HAP-1 (cell line): ENCODE results near the gene GPR89B.
"Not testable (repeated sequence)": the region's sequence is repeated elsewhere in the genome, so short reads cannot be mapped to it uniquely, and the experiment has no call there.

Source experiments
- DNase-seq, 2 experiments: peaks; one replicate each; pipeline ENCODE4 v3.0.0-alpha.2; 2016 to 2020; ENCODE audit warnings: low spot score in 2 of 2
- H3K27me3 ChIP-seq: fragments of 250-450 bp; sonication (Bioruptor Pico); 2 replicates; pipeline ENCODE4 v1.5.1; 2020; ENCODE audit warnings: low read depth, mild to moderate bottlenecking, moderate library complexity
- H3K36me3 ChIP-seq: fragments of 250-450 bp; sonication (Bioruptor Pico); replicated peaks from 2 replicates; pipeline ENCODE4 v1.5.1; 2020; ENCODE audit warnings: mild to moderate bottlenecking
- H3K4me1 ChIP-seq: fragments of 250-450 bp; sonication (Bioruptor Pico); 2 replicates; pipeline ENCODE4 v1.5.1; 2020; ENCODE audit warnings: mild to moderate bottlenecking
- H3K4me3 ChIP-seq: fragments of 250-450 bp; sonication (Bioruptor Pico); 2 replicates; pipeline ENCODE4 v1.5.1; 2020; ENCODE audit warnings: mild to moderate bottlenecking, moderate library complexity
- H3K9me3 ChIP-seq: fragments of 250-450 bp; sonication (Bioruptor Pico); 2 replicates; pipeline ENCODE4 v1.5.1; 2020; ENCODE audit warnings: mild to moderate bottlenecking, moderate library complexity
- in situ Hi-C: fragments of 300-500 bp; cut with MboI; formaldehyde crosslinking; loops from 3 replicates; pipeline ENCODE4 v1.14.3; 2020; ENCODE audit warnings: low sequenced_read_pairs, inconsistent platforms, mixed read lengths

The GPR89B gene

DNA sequence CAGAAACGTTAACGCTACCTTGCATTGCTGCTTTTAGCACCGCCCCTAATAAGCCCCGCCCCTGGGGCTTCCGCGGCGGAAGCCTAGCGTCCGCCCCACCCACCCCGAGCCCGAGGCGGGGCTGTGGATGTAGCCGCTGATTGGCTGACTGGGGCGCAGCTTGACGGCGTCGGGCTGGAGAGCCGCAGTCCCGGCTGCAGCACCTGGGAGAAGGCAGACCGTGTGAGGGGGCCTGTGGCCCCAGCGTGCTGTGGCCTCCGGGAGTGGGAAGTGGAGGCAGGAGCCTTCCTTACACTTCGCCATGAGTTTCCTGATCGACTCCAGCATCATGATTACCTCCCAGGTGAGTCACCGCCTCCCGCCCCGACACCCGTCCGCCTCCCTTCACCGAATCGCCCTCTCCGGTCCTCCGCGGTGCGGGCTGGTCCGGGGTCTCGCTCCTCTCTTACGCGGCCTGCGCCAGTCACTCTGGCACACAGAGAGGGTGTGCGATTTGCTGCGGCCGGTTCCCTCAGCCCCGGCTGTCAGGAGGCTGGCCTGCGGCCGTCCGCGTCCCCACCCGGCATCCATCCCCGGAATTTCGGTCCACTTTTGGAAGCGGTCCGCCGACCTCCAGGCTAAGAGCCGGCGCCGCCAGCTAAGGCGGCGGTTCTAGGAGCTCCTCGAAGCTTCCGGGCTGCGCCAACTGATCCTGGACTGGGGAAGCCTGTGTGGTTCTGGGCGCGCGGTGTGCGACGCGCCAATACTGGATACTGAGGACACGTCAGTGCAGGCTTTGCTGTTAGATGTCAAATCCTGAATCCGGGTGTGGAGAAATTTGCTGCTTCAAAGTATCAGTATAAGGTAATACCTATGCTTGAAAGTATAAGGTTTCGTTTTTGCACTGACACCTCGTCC is at the start of gene GPR89B:
TSS of gene GPR89B (plus strand) at position 185 of the 897 bp plus-strand sequence. CDS start at position 302, 117 bp downstream.
- in situ Hi-C loops, H3K4me1 ChIP-seq: not testable (repeated sequence)

DNA sequence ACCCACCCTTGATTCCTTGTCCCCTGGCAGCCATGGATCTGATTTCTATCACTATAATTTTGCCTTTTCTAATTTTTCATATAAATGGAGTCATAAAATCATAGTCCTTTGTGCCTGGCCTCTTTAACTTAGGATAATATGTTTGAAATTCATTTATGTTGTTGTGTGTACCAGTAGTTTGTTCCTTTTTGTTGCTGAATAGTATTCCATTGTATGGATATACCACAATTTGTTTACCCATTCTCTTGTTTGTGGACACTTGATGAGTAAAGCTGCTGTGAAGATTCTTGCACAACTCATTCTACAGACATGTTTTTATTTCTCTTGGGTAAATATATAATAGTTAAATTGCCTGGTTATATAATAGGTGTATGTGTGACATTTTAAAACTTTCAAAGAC is 48.3 kb upstream of the GPR89B start:
- DNase-seq = no peak
- no peaks in the 10 kb centered on the region for H3K36me3 ChIP-seq
- no peaks in the 10 kb centered on the region for H3K27me3 ChIP-seq
- H3K4me3 ChIP-seq = no peak overlapping the region
- no peaks in the 10 kb centered on the region; the same call in 1 of the 2 replicates for H3K4me1 ChIP-seq
- in situ Hi-C loops = loop anchor here (25.0 kb wide), 1 partner anchor 593 kb away; no protein-coding TSS in a partner anchor
- H3K9me3 ChIP-seq = no peaks in the 10 kb centered on the region

More for the DNA sequence above, at the start of gene GPR89B:
- H3K4me3 ChIP-seq = peak within 1 kb of the TSS; percentile 74
- peak; percentile 67 to 89 for DNase-seq
- not testable (repeated sequence) for H3K36me3 ChIP-seq, H3K9me3 ChIP-seq, H3K27me3 ChIP-seq

DNA sequence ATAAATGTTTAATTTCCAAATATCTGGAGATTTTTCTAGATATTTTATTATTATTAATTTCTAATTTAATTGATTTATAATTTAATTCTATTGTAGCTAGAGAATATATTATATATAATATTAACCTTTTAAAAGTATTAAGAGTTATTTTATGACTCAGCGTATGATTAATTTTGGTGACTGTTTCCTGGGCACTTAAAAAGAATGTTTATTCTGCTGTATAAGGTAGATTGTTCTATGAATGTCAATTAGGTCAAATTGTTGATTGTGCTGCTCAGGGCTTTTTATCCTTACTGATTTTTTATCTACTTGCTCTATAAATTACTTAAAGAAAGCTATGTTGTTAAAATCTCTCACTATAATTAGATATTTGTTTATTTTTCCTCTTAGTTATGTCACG is 45.7 kb upstream of the GPR89B start:
- in situ Hi-C loops = loop anchor here (25.0 kb wide), 1 partner anchor 595 kb away; no protein-coding TSS in a partner anchor
- DNase-seq = no peak
- Histone ChIP-seq H3K4me3 (no peak overlapping the region), H3K4me1 (no peaks in the 10 kb centered on the region; the same call in 1 of the 2 replicates), H3K9me3 (no peaks in the 10 kb centered on the region), H3K27me3 (no peaks in the 10 kb centered on the region), H3K36me3 (no peaks in the 10 kb centered on the region)

DNA sequence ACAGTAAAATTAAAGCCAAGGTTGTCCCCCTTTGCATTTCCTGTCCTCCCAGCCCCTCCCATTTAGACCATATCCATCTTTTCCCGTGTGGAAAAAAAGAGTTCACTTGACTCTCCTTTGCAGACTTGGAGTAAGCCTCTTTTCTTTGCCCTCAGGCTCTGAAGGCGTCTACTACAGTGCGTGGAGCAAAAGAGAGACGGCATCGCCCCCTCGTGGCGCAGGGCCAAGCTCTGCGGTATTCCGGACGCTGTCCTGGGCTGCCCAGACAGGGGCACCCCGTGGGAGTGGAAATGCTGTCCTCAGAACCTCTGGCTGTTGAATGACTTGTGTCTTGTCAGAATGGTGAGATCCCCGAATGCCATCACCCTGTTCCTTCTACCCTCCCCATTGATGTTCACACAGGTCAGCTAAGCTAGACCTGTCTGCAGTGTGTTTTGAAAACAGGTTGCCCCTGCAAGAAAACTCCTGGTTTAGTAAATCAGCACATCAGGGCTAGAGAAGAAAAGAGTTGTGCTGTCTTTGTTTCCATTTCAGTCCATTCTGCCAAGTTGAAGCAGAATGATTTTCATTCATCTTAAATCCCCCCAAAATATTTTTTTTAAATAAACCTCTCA is 37.9 kb upstream of the GPR89B start:
- in situ Hi-C loops = loop anchor here (5.0 to 25.0 kb wide), 3 partner anchors 248 to 603 kb away; no protein-coding TSS in a partner anchor
- H3K9me3 ChIP-seq = no peaks in the 10 kb centered on the region
- H3K27me3 ChIP-seq = no peaks in the 10 kb centered on the region
- no peak overlapping the region for H3K4me3 ChIP-seq
- peak; percentile 71 to 92 for DNase-seq
- no peaks in the 10 kb centered on the region for H3K4me1 ChIP-seq
- no peaks in the 10 kb centered on the region for H3K36me3 ChIP-seq

GRCh38 chr1:147891088-147891487 is 37.1 kb upstream of the GPR89B start:
- no peak for DNase-seq
- Histone ChIP-seq H3K4me3 (no peak overlapping the region), H3K36me3 (no peaks in the 10 kb centered on the region), H3K27me3 (no peaks in the 10 kb centered on the region), H3K4me1 (no peaks in the 10 kb centered on the region), H3K9me3 (no peaks in the 10 kb centered on the region)
- in situ Hi-C loops = loop anchor here (5.0 to 25.0 kb wide), 3 partner anchors 249 to 604 kb away; no protein-coding TSS in a partner anchor

DNA sequence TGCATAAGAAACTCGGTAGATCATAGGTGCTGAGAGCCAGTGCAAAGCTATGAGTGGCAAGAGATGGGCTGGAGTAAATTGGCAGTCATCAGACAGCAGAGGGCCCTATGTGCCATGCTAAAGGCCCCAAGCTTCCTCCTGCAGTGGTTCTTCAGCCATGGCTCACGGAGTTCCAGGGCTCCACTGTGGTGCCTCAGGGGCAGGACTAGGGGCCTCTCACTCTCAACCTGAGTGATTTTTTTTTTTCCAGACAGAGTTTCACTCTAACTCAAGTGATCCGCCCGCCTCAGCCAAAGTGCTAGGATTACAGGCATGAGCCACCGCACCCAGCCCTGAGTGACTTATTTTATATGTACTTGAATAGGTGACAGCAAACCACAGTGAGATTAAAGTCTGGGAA is 36.0 kb upstream of the GPR89B start:
- no peak overlapping the region for H3K4me3 ChIP-seq
- no peaks in the 10 kb centered on the region for H3K36me3 ChIP-seq
- H3K9me3 ChIP-seq = no peaks in the 10 kb centered on the region
- H3K27me3 ChIP-seq = no peaks in the 10 kb centered on the region
- in situ Hi-C loops = loop anchor here (5.0 to 25.0 kb wide), 3 partner anchors 250 to 605 kb away; no protein-coding TSS in a partner anchor
- no peaks in the 10 kb centered on the region for H3K4me1 ChIP-seq
- DNase-seq = peak in 1 of 2 experiments; percentile 8

DNA sequence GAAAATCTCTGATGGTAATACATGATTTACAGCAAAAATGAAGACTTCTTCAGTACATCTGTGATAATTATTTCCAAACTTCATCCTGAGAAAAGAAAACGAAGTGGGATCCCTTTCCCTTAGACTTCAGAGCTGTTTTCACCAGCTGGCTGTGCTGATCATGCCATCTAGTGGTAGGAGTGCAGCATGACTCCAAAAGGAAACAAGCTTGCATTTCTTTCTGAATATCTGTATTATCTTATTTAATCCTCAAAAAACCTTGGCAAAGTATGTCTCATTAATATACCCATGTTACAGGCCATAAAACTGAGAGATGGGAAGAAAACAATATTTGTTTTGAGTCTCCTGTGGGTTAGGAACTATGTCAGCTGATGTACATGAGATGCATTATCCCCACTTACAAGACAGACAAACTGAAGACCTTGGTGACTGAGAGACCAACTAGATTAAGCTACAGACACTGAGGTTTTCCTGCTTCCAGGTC is 35.4 kb upstream of the GPR89B start:
- Histone ChIP-seq H3K9me3 (no peaks in the 10 kb centered on the region), H3K4me3 (no peak overlapping the region), H3K4me1 (no peaks in the 10 kb centered on the region), H3K36me3 (no peaks in the 10 kb centered on the region), H3K27me3 (no peaks in the 10 kb centered on the region)
- in situ Hi-C loops = loop anchor here (5.0 to 25.0 kb wide), 3 partner anchors 250 to 605 kb away; no protein-coding TSS in a partner anchor
- DNase-seq = peak; percentile 24 to 38

DNA sequence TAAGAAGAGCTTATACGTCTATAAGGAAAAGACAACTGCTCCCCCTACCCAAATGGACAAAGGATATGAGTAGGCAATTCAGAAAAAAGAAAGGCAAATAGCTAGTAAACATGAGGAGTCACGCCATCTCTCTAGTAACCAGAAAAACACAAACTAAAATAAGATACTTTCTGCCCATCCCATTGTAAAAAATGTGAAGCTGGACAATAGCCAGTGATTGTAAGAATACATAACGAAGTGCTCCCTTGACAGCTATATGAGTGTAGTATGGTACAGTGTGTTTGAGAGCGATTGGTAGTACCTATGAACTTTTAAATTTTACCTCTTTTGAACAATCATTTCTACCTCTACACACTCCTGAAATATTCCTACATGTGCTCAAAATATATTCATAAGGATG is 33.1 kb upstream of the GPR89B start:
- Histone ChIP-seq H3K4me3 (no peak overlapping the region), H3K4me1 (no peaks in the 10 kb centered on the region), H3K27me3 (no peaks in the 10 kb centered on the region), H3K36me3 (no peaks in the 10 kb centered on the region), H3K9me3 (no peaks in the 10 kb centered on the region)
- in situ Hi-C loops = loop anchor here (10.0 to 25.0 kb wide), 2 partner anchors 400 to 608 kb away; no protein-coding TSS in a partner anchor
- DNase-seq = no peak

DNA sequence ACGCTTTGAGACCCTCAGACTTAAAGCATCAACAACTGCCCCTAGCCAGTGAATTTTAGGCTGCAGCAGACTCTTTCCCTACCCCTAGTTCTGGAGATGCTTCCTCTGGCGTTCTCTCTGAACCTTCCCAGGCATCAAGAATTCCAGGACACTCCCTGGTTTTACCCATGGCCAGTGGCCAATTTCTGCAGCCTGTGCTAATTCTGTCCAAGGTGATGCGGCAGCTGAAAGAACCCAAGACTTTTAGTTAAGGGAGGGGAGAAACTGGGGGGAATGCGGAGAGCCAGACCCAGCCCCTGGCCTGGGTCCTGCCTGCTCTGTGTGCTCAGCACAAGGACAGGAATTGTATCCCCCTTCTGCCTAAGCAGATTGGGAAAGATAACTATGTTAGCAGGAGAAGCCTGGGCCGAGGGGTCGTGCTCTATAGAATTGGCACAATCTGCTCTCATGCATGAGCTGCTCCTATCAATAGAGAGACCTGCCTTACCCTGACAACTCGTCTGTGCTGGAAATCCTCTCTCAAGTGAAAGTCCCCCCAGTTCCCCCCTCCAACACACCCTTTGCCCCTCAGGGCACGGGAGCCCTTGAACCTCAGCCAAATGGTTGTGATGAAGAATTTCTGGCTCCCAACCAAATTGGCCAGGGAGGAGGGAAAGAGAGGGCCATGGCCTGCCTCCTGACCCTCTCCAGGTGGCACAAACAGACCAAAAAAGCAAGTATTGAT is 31.0 kb upstream of the GPR89B start:
- no peaks in the 10 kb centered on the region for H3K9me3 ChIP-seq
- no peaks in the 10 kb centered on the region for H3K36me3 ChIP-seq
- H3K4me1 ChIP-seq = no peaks in the 10 kb centered on the region; the same call in 1 of the 2 replicates
- H3K4me3 ChIP-seq = no peak overlapping the region
- DNase-seq = no peak
- in situ Hi-C loops = loop anchor here (10.0 to 25.0 kb wide), 2 partner anchors 402 to 610 kb away; no protein-coding TSS in a partner anchor
- no peaks in the 10 kb centered on the region for H3K27me3 ChIP-seq

DNA sequence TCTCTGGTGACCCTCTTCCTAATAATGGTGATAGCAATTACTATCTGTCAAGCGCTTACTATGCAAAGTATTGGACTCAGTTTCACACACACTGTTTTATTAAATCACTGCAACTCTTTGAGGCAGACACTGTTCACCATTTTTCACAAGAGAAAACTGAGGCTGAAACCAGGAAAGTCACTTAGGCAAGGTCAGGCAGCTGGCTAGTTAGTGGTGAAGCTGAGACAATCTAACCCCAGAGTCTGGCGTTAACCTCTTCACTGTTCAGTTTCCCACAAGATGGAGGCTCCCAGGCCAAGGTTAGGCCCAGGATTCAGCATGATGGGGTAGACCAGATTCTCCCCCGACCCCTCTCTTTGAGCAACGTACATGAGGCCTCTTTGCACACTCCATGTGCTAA is 30.4 kb upstream of the GPR89B start:
- no peaks in the 10 kb centered on the region for H3K27me3 ChIP-seq
- DNase-seq = no peak
- in situ Hi-C loops = loop anchor here (10.0 to 25.0 kb wide), 2 partner anchors 403 to 610 kb away; no protein-coding TSS in a partner anchor
- H3K36me3 ChIP-seq = no peaks in the 10 kb centered on the region
- no peak overlapping the region for H3K4me3 ChIP-seq
- H3K4me1 ChIP-seq = no peaks in the 10 kb centered on the region; the same call in 1 of the 2 replicates
- no peaks in the 10 kb centered on the region for H3K9me3 ChIP-seq

- no peaks in the 10 kb centered on the region for H3K36me3 ChIP-seq
- no peaks in the 10 kb centered on the region for H3K9me3 ChIP-seq
- DNase-seq = no peak
- H3K27me3 ChIP-seq = no peaks in the 10 kb centered on the region
- H3K4me1 ChIP-seq = no peaks in the 10 kb centered on the region; the same call in 1 of the 2 replicates
- H3K4me3 ChIP-seq = no peak within 1 kb of the TSS
- in situ Hi-C loops = no loop called here
Measured at GRCh38 chr1:147902253-147902845, 25.9 kb upstream of the GPR89B start, which contains the start of gene GJA8. GJA8 (plus strand) TSS chr1:147902795; CDS start chr1:147907956, 5,161 bp downstream.

- H3K4me3 ChIP-seq = no peak overlapping the region
- H3K4me1 ChIP-seq = no peaks in the 10 kb centered on the region; the same call in 1 of the 2 replicates
- DNase-seq = no peak
- H3K9me3 ChIP-seq = no peaks in the 10 kb centered on the region
- no peaks in the 10 kb centered on the region for H3K36me3 ChIP-seq
- in situ Hi-C loops = no loop called here
- H3K27me3 ChIP-seq = no peaks in the 10 kb centered on the region
Measured at GRCh38 chr1:147904726-147905125, 23.5 kb upstream of the GPR89B start.
